HG02973 (cell line): ENCODE data around the gene EFNB1.

Source experiments
- ATAC-seq: cut with Tn5 transposase; IDR thresholded peaks from one replicate; pipeline ENCODE4 v1.9.1; 2021; ENCODE audit warnings: moderate library complexity; ENCODE audit not compliant: unreplicated experiment

Gene EFNB1

DNA sequence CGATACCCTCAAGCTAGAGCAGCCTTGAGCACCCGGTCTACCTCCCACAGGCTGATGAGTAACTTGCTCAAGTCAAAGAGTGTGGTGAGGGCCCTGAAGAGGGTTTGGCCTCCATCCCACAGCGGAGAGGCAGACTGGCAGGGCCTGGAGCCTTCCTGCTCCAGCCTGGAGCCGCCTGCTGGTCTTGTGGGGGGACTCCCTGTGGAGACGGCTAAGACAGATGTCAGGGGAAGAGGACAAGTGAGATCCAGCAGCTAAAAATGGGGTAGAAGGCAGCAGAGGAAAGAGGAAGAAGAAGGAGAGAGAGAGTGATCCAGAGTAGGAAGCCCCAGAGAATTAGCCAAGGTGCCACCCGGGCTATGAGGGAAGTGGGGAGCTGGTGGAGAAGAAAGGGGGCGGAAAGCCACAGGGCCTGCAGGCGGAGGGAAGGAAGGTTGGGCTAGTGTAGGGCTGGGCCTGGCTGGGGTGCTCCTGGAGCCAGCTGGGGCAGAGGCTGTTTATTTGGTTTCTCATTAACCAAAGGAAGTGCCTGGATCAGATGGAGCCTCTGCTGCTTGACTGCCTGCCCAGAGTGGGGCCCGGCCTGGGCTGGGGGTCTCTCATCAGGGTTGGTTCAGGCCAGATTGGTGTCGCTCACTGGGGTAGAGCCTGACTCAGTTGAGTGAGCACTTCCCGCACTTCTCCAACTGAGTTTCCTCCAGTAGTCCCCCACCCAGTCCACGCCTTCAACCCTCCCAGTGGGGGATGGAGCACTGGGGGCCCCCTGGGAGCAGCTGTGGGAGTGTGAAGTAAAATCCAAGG, 14.2 kb downstream of the EFNB1 start:
- no peak for ATAC-seq

DNA sequence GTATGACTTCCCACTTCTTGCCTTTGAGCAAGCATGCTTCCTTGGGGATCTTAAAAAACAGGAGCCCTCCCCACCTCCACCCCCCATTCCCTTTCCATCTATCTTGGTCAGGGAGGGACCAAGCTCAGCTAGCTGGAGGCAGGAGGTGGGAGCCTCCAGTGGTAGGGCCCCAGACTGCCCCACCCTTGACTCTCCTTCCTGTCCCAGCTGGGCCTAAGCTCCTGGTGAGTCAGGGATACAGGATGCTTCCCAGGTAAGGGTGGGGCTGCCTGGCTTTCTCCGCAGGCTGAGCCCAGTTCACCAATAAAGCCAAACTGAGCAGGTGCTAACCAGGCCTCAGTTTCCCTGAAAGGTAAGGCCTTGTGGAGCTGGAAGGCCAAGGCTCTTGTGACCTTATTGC, 15.2 kb downstream of the EFNB1 start:
- no peak for ATAC-seq

DNA sequence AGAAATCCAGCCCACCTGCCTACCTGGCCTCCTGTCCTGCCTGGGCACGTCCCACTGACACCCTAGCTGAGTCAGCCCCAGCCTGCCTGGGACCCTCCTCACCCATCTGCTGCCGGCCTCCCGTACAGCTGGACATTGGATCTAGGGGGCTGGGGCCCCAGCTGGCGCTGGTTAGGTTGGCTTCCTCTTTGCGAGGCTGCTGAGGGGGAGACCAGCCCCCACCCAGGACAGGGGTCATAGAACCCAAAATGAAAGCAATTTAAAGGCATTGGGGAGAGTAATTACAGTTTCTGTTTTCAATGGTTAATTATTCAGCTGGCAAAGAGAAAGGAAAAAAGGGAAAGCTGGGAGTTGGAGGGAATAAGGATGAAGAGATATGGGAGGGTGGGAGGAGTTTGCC, 15.8 kb downstream of the EFNB1 start:
- no peak for ATAC-seq

GRCh38 chrX:68846536-68846935, 17.7 kb downstream of the EFNB1 start:
- ATAC-seq: no peak

DNA sequence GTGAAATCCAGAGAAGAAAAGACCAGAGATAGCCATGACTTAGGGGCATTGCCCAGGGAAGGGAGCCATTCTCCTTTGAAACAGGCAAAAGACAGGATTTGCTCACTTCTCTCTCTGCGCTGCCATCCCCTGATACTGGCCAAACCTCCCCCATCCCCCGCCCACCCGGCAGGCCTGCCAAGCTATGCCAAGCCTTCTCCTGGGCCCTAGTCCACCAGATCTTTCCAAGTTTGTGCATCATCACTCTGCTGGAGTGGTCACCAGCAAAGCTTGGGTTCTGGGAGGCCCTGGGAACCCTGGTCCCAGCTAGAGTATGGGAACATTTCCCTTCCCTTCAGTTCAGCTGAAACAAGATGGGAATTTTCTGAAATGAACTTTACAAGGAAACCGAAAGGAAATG, 18.4 kb downstream of the EFNB1 start:
- ATAC-seq: no peak

DNA sequence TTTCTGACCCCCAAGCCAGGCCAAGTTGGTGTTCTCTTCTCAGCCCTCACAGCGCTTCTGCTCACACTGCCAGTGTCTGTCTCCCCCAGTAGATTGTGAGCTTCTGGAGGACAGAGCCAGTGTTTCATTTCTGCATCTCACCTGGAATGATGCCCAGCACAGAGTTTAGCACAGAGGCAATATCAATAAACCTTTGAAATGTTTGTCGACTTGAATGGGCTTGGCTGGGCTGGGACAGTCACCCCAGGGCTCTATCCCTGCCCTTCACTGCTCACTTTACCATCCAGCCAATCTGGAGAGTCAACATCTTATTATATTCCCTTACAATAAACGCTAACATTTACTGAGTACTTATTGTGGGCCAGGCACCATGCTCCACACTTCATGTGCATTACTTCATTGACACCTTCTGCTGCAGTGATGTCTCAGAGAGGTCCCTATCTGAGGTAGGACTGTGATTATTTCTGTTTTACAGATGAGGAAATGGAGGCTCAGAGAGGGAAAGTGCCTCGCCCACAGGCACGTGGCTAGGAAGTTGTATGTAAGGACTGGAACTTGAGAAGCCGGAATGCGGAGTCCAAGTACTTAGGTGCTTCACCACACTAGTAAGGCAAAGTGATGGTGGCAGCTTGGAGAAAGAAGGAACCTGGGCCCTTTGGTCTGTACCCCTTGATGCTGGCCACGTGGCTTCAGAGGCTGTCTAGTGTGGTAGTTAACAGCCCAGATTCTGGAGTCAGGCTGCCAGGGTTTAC, 19.5 kb downstream of the EFNB1 start:
- ATAC-seq: no peak

GRCh38 chrX:68851082-68851481, 22.3 kb downstream of the EFNB1 start:
- ATAC-seq: no peak

- no peak for ATAC-seq
Observed at GRCh38 chrX:68852046-68852445, 23.2 kb downstream of the EFNB1 start.

GRCh38 chrX:68853665-68854251, 24.9 kb downstream of the EFNB1 start:
- no peak for ATAC-seq

- no peak for ATAC-seq
Observed at GRCh38 chrX:68865300-68865699, 36.5 kb downstream of the EFNB1 start.

DNA sequence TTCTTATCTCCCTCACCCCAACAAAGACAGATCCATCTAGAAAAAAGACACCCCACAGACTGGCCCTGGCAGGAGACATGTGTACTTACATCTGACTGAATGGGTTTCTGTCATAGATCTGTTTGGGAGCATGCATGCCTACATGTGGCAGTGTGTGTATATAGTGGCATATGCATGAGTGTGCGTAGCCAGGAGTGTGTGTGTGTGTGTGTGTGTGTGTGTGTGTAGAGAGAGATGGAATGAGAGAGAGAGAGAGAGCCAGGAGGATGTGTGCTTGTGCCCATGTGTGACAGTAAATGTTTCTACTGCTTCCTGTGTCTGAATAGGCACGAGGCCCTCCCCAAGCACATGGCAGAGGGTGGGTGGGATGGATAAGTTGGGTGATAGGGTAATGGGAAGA, 37.1 kb downstream of the EFNB1 start:
- no peak for ATAC-seq

GRCh38 chrX:68867458-68868112, 38.8 kb downstream of the EFNB1 start:
- ATAC-seq: no peak

DNA sequence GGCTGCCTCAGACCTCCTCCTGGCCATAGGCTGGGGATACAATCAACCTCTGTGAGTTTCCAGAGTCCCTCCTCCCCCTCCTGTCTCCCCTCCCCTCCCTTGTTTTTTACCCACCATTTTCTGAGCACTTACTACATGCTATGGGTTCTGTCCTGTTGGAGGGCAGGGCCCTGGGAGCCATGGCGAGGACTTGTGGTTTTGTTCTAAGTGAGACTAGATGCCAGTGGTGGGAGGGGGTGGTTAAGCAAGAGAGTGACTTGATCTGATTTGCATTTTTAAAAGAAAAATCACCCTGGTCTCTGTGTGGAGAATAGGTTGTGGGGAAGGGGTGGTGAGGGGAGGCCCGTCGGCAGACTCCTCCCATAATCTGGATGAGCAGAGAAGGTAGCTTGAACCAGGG, 39.5 kb downstream of the EFNB1 start:
- ATAC-seq: no peak

- ATAC-seq: no peak
Observed at GRCh38 chrX:68868902-68869800, 40.3 kb downstream of the EFNB1 start.

- ATAC-seq: no peak
Observed at GRCh38 chrX:68870357-68870756, 41.5 kb downstream of the EFNB1 start.

GRCh38 chrX:68872171-68872570, 43.4 kb downstream of the EFNB1 start:
- no peak for ATAC-seq

GRCh38 chrX:68874076-68874475, 45.3 kb downstream of the EFNB1 start:
- ATAC-seq: no peak

GRCh38 chrX:68876731-68877130, 47.9 kb downstream of the EFNB1 start:
- no peak for ATAC-seq

- no peak for ATAC-seq
Observed at GRCh38 chrX:68877606-68878005, 48.8 kb downstream of the EFNB1 start.

DNA sequence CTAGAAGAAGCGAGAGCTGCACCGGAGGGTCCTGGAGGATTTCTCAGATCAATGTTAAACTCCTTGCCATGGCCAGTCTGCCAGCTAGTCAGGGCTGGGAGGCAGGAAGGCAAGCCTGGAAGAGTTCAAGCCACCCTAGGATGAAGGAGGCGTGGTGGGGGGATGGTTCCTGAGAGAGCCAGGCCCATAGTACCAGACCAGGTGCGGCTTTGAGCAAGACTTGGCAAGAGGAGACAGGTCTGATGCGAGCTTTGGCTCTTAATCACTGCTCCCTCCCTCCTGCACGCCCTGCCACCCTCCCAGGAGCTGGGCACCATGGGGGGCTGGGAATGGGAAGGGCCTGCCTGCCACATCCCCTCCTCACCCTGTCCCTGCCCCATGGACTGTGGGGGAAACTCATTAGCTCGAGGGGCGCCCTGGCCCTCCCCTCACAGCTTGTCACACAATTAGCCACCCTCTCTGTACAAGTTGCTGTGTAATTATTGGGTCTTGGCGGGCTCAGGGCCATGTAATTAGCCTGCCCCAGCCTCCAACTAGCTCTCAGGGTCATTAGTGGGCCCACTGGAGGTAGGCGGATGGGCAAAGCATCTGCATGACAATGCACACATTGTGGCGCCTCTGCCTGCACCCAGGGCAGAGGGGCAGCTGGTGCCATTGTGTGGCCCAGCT, 50.3 kb downstream of the EFNB1 start:
- no peak for ATAC-seq
